Central memory CD4-positive, alpha-beta T cell (primary cell): ENCODE data around the gene DENND2A.
"Not testable (repeated sequence)": the region's sequence is repeated elsewhere in the genome, so short reads cannot be mapped to it uniquely, and the experiment has no call there.

ENCODE experiments used
- DNase-seq: peaks from one replicate; pipeline ENCODE4 v3.0.0; 2022
- total RNA-seq, 3 experiments: gene quantifications; one replicate each; lab custom pipeline; 2026; lab: John Stamatoyannopoulos, UW

DENND2A gene, protein sequence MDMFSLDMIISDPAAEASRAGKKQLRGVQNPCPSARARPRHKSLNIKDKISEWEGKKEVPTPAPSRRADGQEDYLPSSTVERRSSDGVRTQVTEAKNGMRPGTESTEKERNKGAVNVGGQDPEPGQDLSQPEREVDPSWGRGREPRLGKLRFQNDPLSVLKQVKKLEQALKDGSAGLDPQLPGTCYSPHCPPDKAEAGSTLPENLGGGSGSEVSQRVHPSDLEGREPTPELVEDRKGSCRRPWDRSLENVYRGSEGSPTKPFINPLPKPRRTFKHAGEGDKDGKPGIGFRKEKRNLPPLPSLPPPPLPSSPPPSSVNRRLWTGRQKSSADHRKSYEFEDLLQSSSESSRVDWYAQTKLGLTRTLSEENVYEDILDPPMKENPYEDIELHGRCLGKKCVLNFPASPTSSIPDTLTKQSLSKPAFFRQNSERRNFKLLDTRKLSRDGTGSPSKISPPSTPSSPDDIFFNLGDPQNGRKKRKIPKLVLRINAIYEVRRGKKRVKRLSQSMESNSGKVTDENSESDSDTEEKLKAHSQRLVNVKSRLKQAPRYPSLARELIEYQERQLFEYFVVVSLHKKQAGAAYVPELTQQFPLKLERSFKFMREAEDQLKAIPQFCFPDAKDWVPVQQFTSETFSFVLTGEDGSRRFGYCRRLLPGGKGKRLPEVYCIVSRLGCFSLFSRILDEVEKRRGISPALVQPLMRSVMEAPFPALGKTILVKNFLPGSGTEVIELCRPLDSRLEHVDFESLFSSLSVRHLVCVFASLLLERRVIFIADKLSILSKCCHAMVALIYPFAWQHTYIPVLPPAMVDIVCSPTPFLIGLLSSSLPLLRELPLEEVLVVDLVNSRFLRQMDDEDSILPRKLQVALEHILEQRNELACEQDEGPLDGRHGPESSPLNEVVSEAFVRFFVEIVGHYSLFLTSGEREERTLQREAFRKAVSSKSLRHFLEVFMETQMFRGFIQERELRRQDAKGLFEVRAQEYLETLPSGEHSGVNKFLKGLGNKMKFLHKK
- 0 reads per million in 3 experiments for total RNA-seq

DNA sequence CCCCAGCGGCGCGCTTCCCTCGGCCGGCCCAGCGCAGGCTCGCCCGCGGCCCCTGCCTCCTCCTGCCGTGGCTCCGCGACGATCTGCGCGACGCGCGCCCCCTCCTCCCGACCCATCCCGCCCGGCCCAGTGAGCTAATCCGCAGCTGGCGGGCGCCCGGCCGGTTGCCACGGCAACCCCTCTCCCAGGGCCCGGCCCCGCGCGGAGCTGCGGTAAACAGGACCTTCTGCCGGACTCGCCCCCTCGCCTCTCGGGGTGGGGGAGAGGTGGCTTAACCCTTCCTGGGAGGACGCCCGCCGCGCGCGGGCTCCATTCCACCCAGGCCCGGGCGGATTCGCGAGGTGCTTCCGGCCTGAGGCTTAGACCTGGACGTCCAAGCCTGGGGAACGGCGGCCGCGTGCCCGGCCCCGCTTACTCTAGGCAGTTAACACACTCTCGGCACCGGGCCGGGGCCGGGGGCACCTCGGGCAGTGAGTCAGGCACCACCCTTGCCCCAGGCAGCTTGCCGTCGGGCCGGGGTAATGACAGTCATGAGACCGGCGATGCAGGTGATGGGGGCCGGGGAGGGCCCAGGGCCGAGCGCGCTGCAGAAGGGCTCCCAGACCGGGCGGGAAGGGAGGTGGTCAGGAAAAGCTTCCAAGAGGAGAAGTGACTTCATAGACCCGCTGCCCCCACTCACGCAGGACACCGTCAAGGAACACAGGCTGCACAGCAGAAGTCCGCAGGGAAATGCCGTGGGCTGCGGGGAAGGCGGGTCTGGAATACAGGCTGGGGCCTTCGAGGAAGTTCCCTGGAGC lies at the start of gene DENND2A:
DENND2A (minus strand) TSS at position 87 of the 797 bp plus-strand sequence. CDS start 38,416 bp downstream, outside the sequence.
- DNase-seq: no peak

GRCh38 chr7:140689199-140690152 lies 48.9 kb upstream of the DENND2A start:
- no peak for DNase-seq

- DNase-seq: no peak
Observed at GRCh38 chr7:140688341-140688740, 47.7 kb upstream of the DENND2A start.

GRCh38 chr7:140686921-140687320 lies 46.3 kb upstream of the DENND2A start:
- DNase-seq: no peak

- DNase-seq: no peak
Observed at GRCh38 chr7:140685407-140686087, 44.9 kb upstream of the DENND2A start.

- no peak for DNase-seq
Observed at GRCh38 chr7:140684066-140684950, 43.7 kb upstream of the DENND2A start.

- no peak for DNase-seq
Observed at GRCh38 chr7:140683657-140684056, 43.0 kb upstream of the DENND2A start.

- no peak for DNase-seq
Observed at GRCh38 chr7:140681766-140682165, 41.2 kb upstream of the DENND2A start.

GRCh38 chr7:140680886-140681285 lies 40.3 kb upstream of the DENND2A start:
- no peak for DNase-seq

DNA sequence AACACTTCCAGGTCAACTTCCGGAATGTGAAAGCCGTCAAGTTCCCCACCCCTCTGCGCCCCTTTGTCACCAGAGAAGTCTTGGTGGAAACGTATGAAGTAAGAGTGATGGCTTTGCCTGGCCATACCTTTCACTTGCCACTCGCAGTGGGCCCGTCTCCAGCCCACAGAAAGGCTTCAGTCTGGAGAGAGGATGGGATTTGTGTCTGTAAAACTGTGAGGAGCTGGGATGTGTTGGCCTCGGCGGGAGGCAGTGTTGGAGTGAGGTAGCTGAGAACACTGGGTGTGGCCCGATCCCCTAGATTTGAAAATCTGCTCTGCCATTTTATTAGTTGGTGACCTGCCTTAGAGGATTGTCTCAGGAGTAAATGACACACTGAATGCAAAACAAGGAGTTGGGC lies 38.6 kb upstream of the DENND2A start:
- DNase-seq: no peak

GRCh38 chr7:140678816-140679130 lies 38.2 kb upstream of the DENND2A start:
- DNase-seq: no peak

DNA sequence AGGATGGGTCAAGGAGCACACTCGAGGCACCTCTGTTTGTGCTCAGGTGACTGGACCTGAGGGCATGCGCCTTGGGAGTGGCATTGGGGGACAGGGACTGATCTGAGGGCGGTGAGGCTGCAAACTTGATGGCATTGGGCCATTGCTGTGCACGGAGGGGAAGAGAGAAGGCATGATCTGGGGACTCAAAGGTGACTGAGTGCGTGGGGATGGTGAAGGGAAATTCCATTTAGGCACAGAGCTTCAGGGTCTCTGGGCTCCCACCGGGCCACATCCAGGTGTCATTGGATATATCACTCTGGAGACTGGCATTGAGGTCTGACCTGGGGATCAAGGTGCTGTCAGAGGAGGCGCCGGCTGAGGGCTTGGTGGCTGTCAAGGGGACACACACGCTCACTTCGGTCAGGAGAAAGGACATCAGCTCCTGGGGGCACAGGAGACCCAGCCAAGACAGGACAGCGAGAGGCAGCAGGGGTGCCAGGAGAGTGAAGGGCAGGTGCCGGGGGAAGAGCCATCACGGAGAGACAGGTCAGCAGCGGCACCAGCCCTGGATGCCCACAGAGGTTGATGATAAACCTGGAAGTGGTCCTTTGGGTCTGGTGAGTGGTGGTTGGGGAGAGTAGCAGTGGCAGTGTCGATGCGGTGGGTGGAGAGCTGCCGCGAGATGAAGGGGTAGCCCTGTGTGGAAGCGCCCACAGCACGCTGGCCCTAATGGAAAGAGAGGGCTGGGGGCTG lies 37.6 kb upstream of the DENND2A start:
- no peak for DNase-seq

- no peak for DNase-seq
Observed at GRCh38 chr7:140677496-140677895, 36.9 kb upstream of the DENND2A start.

GRCh38 chr7:140676956-140677355 lies 36.3 kb upstream of the DENND2A start:
- not testable (repeated sequence) for DNase-seq

DNA sequence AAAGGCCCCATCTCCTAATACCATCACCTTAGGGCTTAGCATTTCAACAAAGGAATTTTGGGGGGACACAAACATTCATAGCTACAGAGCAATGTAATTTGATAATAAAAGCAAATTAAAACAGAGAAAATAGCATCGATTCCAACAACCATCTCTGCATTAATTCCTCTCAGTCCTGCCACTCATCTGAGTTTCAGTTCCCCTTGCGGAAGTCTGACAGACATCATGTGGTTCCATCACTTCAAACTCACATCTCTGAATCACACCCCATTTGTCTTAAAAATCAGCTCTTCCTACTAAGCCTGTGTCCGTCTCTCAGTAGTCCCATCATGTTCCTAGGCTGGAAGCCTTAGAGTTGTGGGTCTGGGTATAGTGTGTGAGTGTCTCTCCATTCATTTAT lies 35.7 kb upstream of the DENND2A start:
- no peak for DNase-seq

DNA sequence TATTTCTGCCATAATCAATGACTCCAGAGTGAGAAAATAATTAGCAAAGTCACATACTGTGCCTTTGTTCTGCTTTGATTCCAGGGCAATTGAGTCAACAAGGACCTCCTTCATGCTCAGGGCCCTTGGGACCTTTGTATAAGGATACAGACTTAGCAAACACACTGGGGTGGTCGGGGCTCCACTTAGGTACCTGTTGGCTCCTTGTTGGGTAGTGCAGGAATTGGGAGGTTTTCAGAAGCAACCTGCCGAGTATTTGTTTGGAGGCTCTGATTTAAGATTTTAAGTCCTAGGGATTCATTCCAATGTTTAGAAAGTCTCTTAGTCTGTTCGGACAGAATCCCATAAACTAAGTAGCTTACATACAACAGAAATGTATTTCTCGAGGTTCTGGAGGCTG lies 35.1 kb upstream of the DENND2A start:
- DNase-seq: no peak

DNA sequence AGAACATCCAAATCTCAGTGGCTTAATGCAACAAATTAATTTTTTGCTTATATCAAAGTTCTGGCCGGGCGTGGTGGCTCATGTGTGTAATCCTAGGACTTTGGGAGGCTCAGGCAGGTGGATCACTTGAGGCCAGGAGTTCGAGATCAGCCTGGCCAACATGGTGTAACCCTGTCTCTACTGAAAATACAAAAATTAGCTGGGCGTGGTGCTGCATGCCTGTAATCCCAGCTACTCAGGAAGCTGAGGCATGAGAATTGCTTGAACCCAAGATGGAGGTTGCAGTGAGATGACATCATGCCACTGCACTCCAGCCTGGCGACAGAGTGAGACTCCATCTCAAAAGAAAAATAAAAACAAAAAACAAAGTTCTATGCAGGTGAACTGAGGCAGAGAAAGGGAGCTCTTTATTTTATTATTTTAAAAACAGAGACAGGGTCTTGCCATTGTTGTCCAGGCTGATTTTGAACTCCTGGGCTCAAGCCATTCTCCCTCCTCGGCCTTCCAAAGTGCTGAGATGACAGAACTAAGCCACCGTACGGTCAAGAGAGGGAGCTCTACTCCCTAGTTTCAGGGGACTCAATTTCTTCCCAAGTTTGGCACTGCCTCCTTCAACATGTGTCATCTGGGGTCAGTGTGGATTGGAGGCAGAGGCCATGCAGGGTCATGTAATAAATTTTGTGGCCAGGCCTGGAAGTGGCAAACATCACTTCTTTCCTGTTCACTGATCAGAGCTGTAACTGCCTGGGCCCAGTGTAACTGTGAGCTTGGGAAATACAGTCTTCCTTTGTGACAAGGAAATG lies 34.5 kb upstream of the DENND2A start:
- DNase-seq: no peak

GRCh38 chr7:140674356-140674800 lies 33.8 kb upstream of the DENND2A start:
- no peak for DNase-seq
